Adrenal gland (tissue), 12 donors: Measurements from ENCODE around the gene GRAP2. TPM values are rescaled to one million over a fixed set of nuclear protein-coding genes. Genes with fewer than 3 reads are reported as not detected.
"Not testable (repeated sequence)": the region's sequence is repeated elsewhere in the genome, so short reads cannot be mapped to it uniquely, and the experiment has no call there.

ENCODE experiments used
- DNase-seq, 7 donors: peaks; one replicate each; pipeline ENCODE4 v3.0.0-alpha.2; 2019 to 2020
- H3K27ac ChIP-seq, 5 donors: fragments of 200-600 bp; sonication (generic) in 4 of 5; 1 replicate in 3 of 5; 2 replicates in 2 of 5; pipeline versions ENCODE4 v1.5.1 to v1.8.0; 2016 to 2020; ENCODE audit warnings: mild to moderate bottlenecking in 1 of 5
- H3K27me3 ChIP-seq: fragments of 200-600 bp; 2 replicates; pipeline ENCODE4 v1.8.0; 2021
- H3K36me3 ChIP-seq, 2 donors: fragments of 200-600 bp; replicated peaks in 1 of 2; 1 replicate in 1 of 2; 2 replicates in 1 of 2; pipeline versions ENCODE4 v1.5.1 to v1.8.0; 2018 to 2022
- H3K4me1 ChIP-seq, 2 donors: fragments of 200-600 bp; replicated peaks in 1 of 2; 1 replicate in 1 of 2; 2 replicates in 1 of 2; pipeline versions ENCODE4 v1.5.1 to v1.8.0; 2018 to 2021
- H3K4me3 ChIP-seq, 4 donors: fragments of 200-600 bp; sonication (generic) in 3 of 4; one replicate each; pipeline ENCODE4 v1.5.1; 2016 to 2018
- H3K9me3 ChIP-seq, 3 donors: fragments of 200-600 bp; sonication (generic) in 1 of 3; replicated peaks in 1 of 3; 1 replicate in 2 of 3; 2 replicates in 1 of 3; pipeline versions ENCODE4 v1.5.1 to v1.8.0; 2016 to 2021
- CTCF ChIP-seq, 6 experiments: fragments of 450-650 bp in 4 of 6; fragments of 200-600 bp in 2 of 6; sonication (generic) in 1 of 6; IDR thresholded peaks; 1 replicate in 5 of 6; 2 replicates in 1 of 6; pipeline versions ENCODE4 v1.5.1 to v1.8.0; 2016 to 2021; ENCODE audit warnings: antibody characterized with exemption in 6 of 6, mild to moderate bottlenecking in 2 of 6, moderate library complexity in 1 of 6
- POLR2A ChIP-seq, 2 donors: fragments of 450-650 bp; IDR thresholded peaks; one replicate each; pipeline ENCODE4 v1.6.1; 2017; ENCODE audit warnings: antibody characterized with exemption in 2 of 2, mild to moderate bottlenecking in 2 of 2, moderate library complexity in 1 of 2
- WGBS, 4 donors: extraction: QIAGEN DNeasy Blood & Tissue Kit in 2 of 4; methylation state at CpG; one replicate each; pipeline versions ENCODE4 v1.1.5 to v1.1.7; 2013 to 2017; 5-methylcytosine and 5-hydroxymethylcytosine counted together
- intact Hi-C, 2 donors: fragments of 100-400 bp; cut with DNase I; formaldehyde crosslinking; loops; one replicate each; pipeline versions ENCODE4 v1.14.1 to v1.15.0; 2022 to 2023
- polyA plus RNA-seq, 3 donors: library from polyadenylated mRNA; stranded (reverse); fragments of 200-250 nt in 2 of 3; fragments of 350-450 nt in 1 of 3; fragmentation: Illumina TruSeq in 1 of 3; extraction: RNeasy Lipid Tissue Mini Kit (QIAGEN cat#74804) in 1 of 3; gene quantifications; one replicate each; pipeline ENCODE4 v1.2.3, GENCODE V29; 2013 to 2014
- total RNA-seq, 9 donors: library from RNA; depleted of rRNA in 4 of 9; stranded (reverse); fragments of >200 nt in 4 of 9; fragments of 120-200 nt in 1 of 9; fragmentation: NEBNext Ultra II Directional in 1 of 9; extraction: Animal tissue kit (Norgen Biotek cat#: 25700) in 1 of 9; gene quantifications; one replicate each; pipeline versions ENCODE4 v1.1.0 to v1.2.4, GENCODE V29; 2013 to 2023
- donor health status: healthy with polysubstance abuse.
- donor health status: Bipolar disorder and iron deficiency.
- donor health status: DM: yes; HTN: yes; CAD: no.
- donor health status: DM: no; HTN: no; CAD: no.
- donor health status: DM: no; HTN: no; CAD: no.
- donor health status: DM: yes; HTN: yes; CAD: no.

Gene GRAP2
- total and polyA plus RNA-seq, 12 donors: 0.28 to 1.7 (median 0.61) TPM; not detected in 1

- no peaks in the 10 kb centered on the region for H3K4me1 ChIP-seq
- H3K4me3 ChIP-seq: no peak overlapping the region
- intact Hi-C loops: no loop called here
- H3K9me3 ChIP-seq: no peaks in the 10 kb centered on the region
- H3K27ac ChIP-seq: no peak overlapping the region
- 60 to 72% (median 64%) methylated on average over 7 of the region's 7 CpGs for WGBS, 4 donors
- no peaks in the 10 kb centered on the region for H3K36me3 ChIP-seq
- peaks cover 5% of the 10 kb centered on the region for H3K27me3 ChIP-seq
- TF ChIP-seq CTCF (IDR thresholded peaks at IDR 0.05): no peak
- no peak for TF ChIP-seq POLR2A (IDR thresholded peaks at IDR 0.05)
- DNase-seq: no peak
Measured at GRCh38 chr22:39859903-39860588, 40.8 kb upstream of the GRAP2 start.

GRCh38 chr22:39868741-39869140 lies 32.1 kb upstream of the GRAP2 start:
- WGBS, 4 donors: 50 to 59% (median 55%) methylated on average over 1 of the region's 1 CpG
- intact Hi-C loops: no loop called here
- H3K27ac ChIP-seq: no peak overlapping the region

GRCh38 chr22:39869797-39870196 lies 31.1 kb upstream of the GRAP2 start:
- H3K36me3 ChIP-seq, H3K4me3 ChIP-seq, DNase-seq, H3K27me3 ChIP-seq, intact Hi-C loops, H3K4me1 ChIP-seq, H3K27ac ChIP-seq, H3K9me3 ChIP-seq: not testable (repeated sequence)
- WGBS, 4 donors: 85 to 98% (median 95%) methylated on average over 2 of the region's 2 CpGs

More at GRCh38 chr22:39868741-39869140, 32.1 kb upstream of the GRAP2 start:
- Histone ChIP-seq H3K36me3 (no peaks in the 10 kb centered on the region), H3K9me3 (no peaks in the 10 kb centered on the region), H3K4me3 (no peak overlapping the region), H3K4me1 (no peaks in the 10 kb centered on the region), H3K27me3 (no peaks in the 10 kb centered on the region)
- TF ChIP-seq CTCF (IDR thresholded peaks at IDR 0.05): no peak
- no peak for TF ChIP-seq POLR2A (IDR thresholded peaks at IDR 0.05)
- no peak for DNase-seq

- no peak for DNase-seq
- TF ChIP-seq POLR2A (IDR thresholded peaks at IDR 0.05): no peak
- TF ChIP-seq CTCF (IDR thresholded peaks at IDR 0.05): no peak
- Histone ChIP-seq H3K27me3 (no peaks in the 10 kb centered on the region), H3K9me3 (no peaks in the 10 kb centered on the region), H3K4me1 (no peaks in the 10 kb centered on the region), H3K36me3 (no peaks in the 10 kb centered on the region), H3K4me3 (no peak overlapping the region), H3K27ac (no peak overlapping the region)
- WGBS, 4 donors: 69 to 73% (median 70%) methylated on average over 5 of the region's 5 CpGs
- intact Hi-C loops: no loop called here
Measured at GRCh38 chr22:39871008-39871798, 29.7 kb upstream of the GRAP2 start.
